ENCODE results near the gene SOD2. TPM values are rescaled to one million over a fixed set of nuclear protein-coding genes. Genes with fewer than 3 reads are reported as not detected.
A peak's percentile ranks its signal among the peaks of the same experiment; 100 is the strongest.
"Not testable (repeated sequence)": the region's sequence is repeated elsewhere in the genome, so short reads cannot be mapped to it uniquely, and the experiment has no call there.

The SOD2 gene
- total RNA-seq, 3 donors from 2014 or later: 286 to 462 (median 400) TPM

DNA sequence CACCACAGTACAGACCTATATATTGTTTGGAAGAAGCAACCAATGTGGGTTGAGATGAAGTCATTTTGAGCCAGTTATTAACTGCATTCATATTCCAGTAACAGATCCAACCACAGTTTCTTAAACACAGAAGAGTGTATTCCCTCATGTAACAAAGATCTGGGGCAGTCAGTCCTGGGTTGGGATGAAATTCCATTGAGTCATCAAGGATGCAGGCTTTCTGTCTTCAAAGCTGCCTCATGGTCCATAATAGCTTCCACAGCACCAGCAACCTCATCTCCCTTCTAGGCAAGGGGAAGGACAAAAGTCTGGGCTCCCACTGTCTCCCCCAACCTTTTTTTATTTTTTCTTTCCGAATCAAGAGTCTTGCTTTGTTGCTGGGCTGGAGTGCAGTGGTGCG lies 2.9 kb upstream of the SOD2 start:
- intact Hi-C loops (cut with DNase I, micrococcal nuclease): no loop called here
- Histone ChIP-seq H3K36me3 (ENCODE audit: low read depth) (no peaks in the 10 kb centered on the region), H3K4me1 (ENCODE audit: low read depth) (peaks cover 15% of the 10 kb centered on the region), H3K4me3 (no peak overlapping the region), H3K9me3 (no peaks in the 10 kb centered on the region)
- no peak for DNase-seq
- no peak for TF ChIP-seq CTCF (IDR thresholded peaks at IDR 0.05)
- no peak for ATAC-seq

GRCh38 chr6:159693894-159694545 lies 979 bp upstream of the SOD2 start:
- peaks cover 17% of the 10 kb centered on the region for H3K4me1 ChIP-seq (ENCODE audit: low read depth)
- peak overlapping the region; percentile 73 for H3K4me3 ChIP-seq
- no peak for TF ChIP-seq CTCF (IDR thresholded peaks at IDR 0.05)
- DNase-seq: peak in 1 of 3 donors; percentile 75
- ATAC-seq: peak; percentile 50
- intact Hi-C loops (cut with DNase I, micrococcal nuclease): loop anchor here (5.0 kb wide), 2 partner anchors 33 to 93 kb away; partner anchors contain the start of genes WTAP (in 2 of the 2) and TCP1 (in 1 of the 2)
- H3K9me3 ChIP-seq: no peaks in the 10 kb centered on the region
- no peaks in the 10 kb centered on the region for H3K36me3 ChIP-seq (ENCODE audit: low read depth)

DNA sequence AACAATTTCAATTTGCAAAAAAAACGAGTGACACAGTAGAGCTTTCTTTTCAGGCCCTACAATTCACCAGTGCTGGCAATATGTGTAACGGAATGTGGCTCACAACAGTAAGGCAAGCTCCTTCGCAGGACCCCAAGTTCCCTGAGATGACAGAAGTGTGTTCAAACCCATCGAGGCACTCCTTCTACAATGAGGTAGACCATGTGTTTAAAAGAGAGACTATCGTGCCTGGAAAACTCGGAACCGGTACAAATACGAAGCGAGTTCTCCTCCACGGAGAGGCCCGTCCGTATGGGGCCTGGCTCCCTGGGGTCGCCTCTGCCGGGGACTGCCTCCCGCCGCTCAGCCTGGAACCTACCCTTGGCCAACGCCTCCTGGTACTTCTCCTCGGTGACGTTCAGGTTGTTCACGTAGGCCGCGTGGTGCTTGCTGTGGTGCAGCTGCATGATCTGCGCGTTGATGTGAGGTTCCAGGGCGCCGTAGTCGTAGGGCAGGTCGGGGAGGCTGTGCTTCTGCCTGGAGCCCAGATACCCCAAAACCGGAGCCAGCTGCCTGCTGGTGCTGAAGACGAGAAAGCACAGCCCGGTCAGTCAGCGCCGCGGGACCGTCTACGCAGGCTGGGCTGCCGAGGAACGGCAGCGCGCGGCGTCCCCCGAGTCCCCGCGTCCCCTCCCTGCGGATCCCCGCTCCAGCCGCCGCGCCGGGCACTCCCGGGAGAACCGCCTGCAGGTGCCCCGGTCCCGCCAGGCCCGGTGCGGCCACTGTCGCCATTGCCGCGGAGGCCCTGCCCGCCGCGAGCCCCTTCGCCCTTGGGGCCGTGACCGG lies 526 bp downstream of the SOD2 start:
- H3K4me1 ChIP-seq (ENCODE audit: low read depth): peaks cover 20% of the 10 kb centered on the region
- no peaks in the 10 kb centered on the region for H3K36me3 ChIP-seq (ENCODE audit: low read depth)
- intact Hi-C loops (cut with DNase I, micrococcal nuclease): loop anchor here (5.0 kb wide), 2 partner anchors 35 to 95 kb away; partner anchors contain the start of genes WTAP (in 2 of the 2) and TCP1 (in 1 of the 2)
- peak overlapping the region; percentile 73 for H3K4me3 ChIP-seq
- ATAC-seq: peak; percentile 53
- DNase-seq: peak; percentile 75 to 82 (median 78)
- TF ChIP-seq CTCF (IDR thresholded peaks at IDR 0.05): no peak
- H3K9me3 ChIP-seq: no peaks in the 10 kb centered on the region

DNA sequence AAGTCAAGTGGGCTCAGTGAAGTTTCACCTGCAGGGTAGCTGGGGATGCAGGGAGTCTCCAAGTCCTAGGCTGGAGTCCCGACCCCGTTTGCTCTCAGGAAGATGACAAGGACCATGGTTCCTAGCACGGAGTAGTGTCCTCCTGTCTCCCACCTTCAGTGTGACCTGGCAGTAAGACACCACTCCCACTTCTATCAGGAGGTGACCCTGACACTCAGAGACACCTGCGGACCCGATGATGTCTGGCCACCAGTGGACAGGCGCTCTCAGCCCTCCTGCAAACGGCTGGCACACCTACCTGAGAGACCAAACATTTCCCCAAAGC lies 1.1 kb downstream of the SOD2 start:
- no peaks in the 10 kb centered on the region for H3K36me3 ChIP-seq (ENCODE audit: low read depth)
- no peak for ATAC-seq
- TF ChIP-seq CTCF (IDR thresholded peaks at IDR 0.05): no peak
- H3K9me3 ChIP-seq: no peaks in the 10 kb centered on the region
- H3K4me1 ChIP-seq (ENCODE audit: low read depth): peaks cover 20% of the 10 kb centered on the region
- peak overlapping the region; percentile 73 for H3K4me3 ChIP-seq
- intact Hi-C loops (cut with DNase I, micrococcal nuclease): loop anchor here (5.0 kb wide), 2 partner anchors 35 to 95 kb away; partner anchors contain the start of genes WTAP (in 2 of the 2) and TCP1 (in 1 of the 2)
- peak in 1 of 3 donors; percentile 60 for DNase-seq

GRCh38 chr6:159691133-159691962 lies 1.7 kb downstream of the SOD2 start:
- Histone ChIP-seq H3K9me3 (no peaks in the 10 kb centered on the region), H3K36me3 (ENCODE audit: low read depth) (no peaks in the 10 kb centered on the region), H3K4me1 (ENCODE audit: low read depth) (peaks cover 20% of the 10 kb centered on the region), H3K4me3 (no peak overlapping the region)
- peak in 1 of 3 donors; percentile 78 for DNase-seq
- ATAC-seq: peak; percentile 27
- peak; percentile 48 for TF ChIP-seq CTCF (IDR thresholded peaks at IDR 0.05)
- intact Hi-C loops (cut with DNase I, micrococcal nuclease): loop anchor here (5.0 kb wide), 2 partner anchors 36 to 96 kb away; partner anchors contain the start of genes WTAP (in 2 of the 2) and TCP1 (in 1 of the 2)

- H3K4me1 ChIP-seq (ENCODE audit: low read depth): peaks cover 20% of the 10 kb centered on the region
- intact Hi-C loops (cut with DNase I, micrococcal nuclease): loop anchor here (5.0 kb wide), 2 partner anchors 37 to 97 kb away; partner anchors contain the start of genes WTAP (in 2 of the 2) and TCP1 (in 1 of the 2)
- ATAC-seq; H3K9me3 ChIP-seq; H3K36me3 ChIP-seq (ENCODE audit: low read depth); H3K4me3 ChIP-seq; DNase-seq: not testable (repeated sequence)
Measured at GRCh38 chr6:159690135-159690534, 2.9 kb downstream of the SOD2 start.
